Activated naive CD8-positive, alpha-beta T cell treated with anti-CD3 and anti-CD28 coated beads, Interleukin-2, amount 50 U/mL, for 24 hours (primary cell): ENCODE measurements around the gene WFS1.

Source experiments
- ATAC-seq: fragments of 150-1000 bp; cut with Tn5 transposase; one replicate; pipeline ENCODE4 v1.10.0; 2021
- DNase-seq: peaks from one replicate; pipeline ENCODE4 v3.0.0; 2021
- H3K27ac Mint-ChIP-seq: one replicate; pipeline ENCODE4 v1.8.0; 2021; ENCODE audit warnings: mild to moderate bottlenecking, mixed read lengths
- H3K27me3 Mint-ChIP-seq: one replicate; pipeline ENCODE4 v1.8.0; 2021; ENCODE audit warnings: mixed read lengths
- H3K36me3 Mint-ChIP-seq: one replicate; pipeline ENCODE4 v1.8.0; 2021; ENCODE audit warnings: low read depth, mixed read lengths
- H3K4me1 Mint-ChIP-seq: one replicate; pipeline ENCODE4 v1.8.0; 2021; ENCODE audit warnings: mixed read lengths
- H3K4me3 Mint-ChIP-seq: one replicate; pipeline ENCODE4 v1.8.0; 2021; ENCODE audit warnings: mild to moderate bottlenecking, moderate library complexity, mixed read lengths
- H3K9me3 Mint-ChIP-seq: one replicate; pipeline ENCODE4 v1.8.0; 2021; ENCODE audit warnings: mixed read lengths

The WFS1 gene

DNA sequence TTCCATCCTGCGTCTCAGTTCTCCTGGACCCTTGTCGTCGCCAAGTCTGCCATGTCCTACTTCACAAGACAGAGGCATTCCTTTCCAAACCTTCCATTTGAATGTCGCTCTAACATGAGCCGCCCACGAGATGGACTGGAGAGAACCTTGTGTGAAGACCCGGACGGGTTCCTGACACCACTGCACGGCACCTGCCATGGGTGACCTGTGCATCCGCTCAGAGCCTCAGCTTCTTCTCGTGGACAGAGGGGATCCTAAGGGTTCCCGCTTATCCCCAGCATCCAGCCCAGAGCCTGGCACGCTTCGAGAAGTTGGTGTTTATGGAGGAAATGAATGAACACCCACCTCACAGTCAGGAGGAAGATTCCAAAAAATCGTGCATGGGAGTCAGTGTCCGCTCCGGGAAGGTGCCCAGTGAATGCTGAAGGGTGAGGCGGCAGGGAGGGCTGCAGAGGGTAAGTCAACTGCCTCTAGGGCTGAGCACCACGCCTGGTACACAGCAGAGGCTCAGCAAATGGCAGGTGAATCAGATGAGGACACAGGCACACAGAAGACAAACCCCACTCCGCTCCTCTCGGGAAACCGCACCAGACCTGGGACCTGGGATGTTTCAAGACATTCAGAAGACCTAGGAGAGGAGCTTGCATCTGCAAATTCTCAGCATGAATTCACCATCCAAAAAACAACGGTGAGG lies 52.6 kb downstream of the WFS1 start:
- Mint-ChIP-seq H3K4me3 (no peak overlapping the region), H3K4me1 (no peaks in the 10 kb centered on the region), H3K27ac (no peak overlapping the region), H3K9me3 (no peaks in the 10 kb centered on the region), H3K36me3 (no peaks in the 10 kb centered on the region), H3K27me3 (peaks cover 40% of the 10 kb centered on the region)
- no peak for DNase-seq
- no peak for ATAC-seq

DNA sequence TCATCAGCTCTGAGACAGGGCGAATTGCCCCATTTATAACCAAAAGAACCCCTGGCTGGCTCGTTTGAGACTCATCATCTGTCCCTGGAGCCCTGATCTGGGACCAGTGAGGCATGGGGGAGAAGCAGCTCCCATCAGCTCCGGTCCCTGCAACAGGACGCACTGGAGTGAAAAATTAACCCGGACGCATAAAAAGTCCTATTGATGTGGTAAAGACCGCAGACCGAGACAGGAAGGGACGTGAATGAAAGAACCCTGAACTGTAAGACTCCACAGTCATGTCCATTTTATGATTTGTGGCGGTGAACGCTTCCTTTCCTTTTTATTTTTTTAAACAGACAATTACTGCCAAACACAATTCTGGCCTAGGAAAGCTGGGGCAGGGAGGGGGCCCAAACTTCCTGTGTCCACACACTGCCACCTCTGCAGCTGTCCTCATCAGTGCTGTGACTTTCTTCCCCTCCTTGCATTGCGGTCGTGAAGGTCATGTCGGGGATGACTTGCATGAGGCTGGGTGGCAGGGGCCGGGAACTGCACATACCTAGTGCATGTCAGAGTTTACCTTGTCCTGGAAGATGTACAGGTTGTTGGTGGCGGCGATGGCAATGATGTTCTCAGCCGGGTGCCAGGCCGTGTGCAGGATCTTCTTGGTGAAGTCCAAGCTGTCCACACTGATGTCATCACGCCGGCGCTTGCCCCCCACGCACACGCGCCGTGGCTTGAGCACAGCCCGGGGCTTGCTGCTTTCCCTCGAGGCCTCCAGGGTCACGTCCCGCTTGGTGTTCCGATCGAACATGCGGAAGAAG lies 53.3 kb downstream of the WFS1 start:
- Mint-ChIP-seq H3K9me3 (no peaks in the 10 kb centered on the region), H3K27me3 (peaks cover 38% of the 10 kb centered on the region), H3K4me1 (no peaks in the 10 kb centered on the region), H3K27ac (no peak overlapping the region), H3K36me3 (no peaks in the 10 kb centered on the region), H3K4me3 (no peak overlapping the region)
- DNase-seq (no peak), ATAC-seq (no peak)

DNA sequence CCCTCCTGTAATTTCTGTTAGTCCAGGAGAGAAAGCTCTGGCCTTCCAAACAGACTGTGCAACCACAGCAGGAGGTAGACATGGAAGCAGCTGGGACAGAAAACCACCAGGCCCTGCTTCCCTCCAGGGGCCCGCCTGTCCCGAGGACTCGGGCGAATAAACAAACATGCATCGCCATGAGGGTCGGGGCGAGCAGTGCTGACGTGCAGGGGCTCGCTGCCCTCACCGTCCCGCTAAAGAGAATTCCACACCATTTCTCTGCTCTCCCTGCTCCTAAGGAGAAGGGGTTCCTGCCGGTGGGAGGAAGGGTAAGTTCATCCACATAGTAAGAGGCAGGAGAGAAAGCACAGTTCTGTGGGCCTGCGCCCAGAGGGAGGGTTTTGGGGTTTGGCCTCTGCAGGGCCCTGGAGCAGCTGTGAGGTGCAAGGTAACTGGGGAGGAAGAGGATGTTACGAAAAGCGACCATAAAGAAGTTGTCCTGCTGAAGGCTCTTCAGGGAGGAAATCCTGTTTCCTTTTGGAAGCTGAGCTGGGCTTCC lies 54.9 kb downstream of the WFS1 start:
- Mint-ChIP-seq H3K9me3 (no peaks in the 10 kb centered on the region), H3K36me3 (no peaks in the 10 kb centered on the region), H3K4me3 (no peak overlapping the region), H3K27ac (no peak overlapping the region), H3K27me3 (peaks cover 37% of the 10 kb centered on the region), H3K4me1 (no peaks in the 10 kb centered on the region)
- no peak for DNase-seq
- ATAC-seq = no peak

DNA sequence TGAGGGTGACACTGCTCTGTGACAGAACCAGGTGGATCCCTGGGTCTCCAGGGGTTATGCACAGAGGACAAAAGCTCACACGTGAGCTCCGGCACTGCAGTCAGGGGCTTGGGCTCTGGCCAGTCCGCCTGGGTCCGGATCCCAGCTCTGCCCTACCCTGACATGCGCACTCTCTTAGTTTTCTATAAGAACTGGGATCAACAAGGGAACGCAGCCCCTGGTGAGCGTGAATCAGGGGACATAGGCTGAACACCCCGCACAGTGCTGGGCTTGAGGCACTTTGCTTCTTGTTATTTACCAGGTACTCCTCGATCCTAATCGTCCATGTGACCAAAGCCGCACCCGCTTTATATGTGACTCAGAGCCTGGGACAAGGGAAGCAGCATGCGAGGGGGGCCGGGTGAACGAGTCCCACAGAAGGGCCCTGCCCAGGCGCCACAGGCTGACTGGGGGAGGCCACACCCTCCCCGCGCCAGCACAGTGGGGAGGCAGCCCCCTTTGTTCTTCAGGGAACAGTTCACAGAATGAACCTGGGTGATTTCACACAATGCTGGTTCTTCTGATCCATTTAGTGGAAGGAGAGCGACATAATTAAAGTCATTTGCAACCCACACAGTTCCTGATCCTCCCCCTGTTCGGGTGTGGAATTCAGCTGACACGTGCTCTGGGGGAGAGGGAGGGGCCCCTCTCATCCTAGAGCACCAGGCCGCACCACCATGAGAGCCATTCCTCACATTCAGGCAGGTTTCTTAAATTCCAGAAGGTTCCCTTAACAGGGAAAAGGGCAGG lies 55.5 kb downstream of the WFS1 start:
- Mint-ChIP-seq H3K27ac (no peak overlapping the region), H3K4me1 (no peaks in the 10 kb centered on the region), H3K36me3 (no peaks in the 10 kb centered on the region), H3K4me3 (no peak overlapping the region), H3K27me3 (peaks cover 37% of the 10 kb centered on the region), H3K9me3 (no peaks in the 10 kb centered on the region)
- ATAC-seq = no peak
- DNase-seq = no peak

DNA sequence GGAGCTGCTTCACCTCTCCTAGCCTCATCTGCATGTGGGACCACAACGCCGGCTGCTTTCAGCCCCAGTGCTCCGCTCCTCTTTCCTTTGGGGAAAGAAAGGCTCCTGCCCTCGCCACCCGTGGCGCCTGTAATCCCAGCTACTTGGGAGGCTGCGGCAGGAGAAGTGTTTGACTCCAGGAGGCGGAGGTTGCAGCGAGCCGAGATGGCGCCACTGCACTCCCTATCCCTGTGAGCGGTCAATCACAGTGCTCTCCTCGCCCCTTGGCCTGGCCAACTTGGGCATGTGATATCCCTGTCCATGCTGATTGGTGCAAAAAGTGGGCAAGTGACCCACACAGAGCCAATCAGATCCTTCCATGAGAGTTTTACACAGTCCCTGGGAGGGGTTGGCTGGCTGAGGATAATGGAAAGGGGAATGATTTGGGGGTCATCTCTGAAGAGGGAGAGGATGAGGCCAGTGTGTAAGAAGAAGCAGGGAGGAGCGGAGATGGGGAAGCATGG lies 56.2 kb downstream of the WFS1 start:
- Mint-ChIP-seq H3K9me3 (no peaks in the 10 kb centered on the region), H3K27ac (no peak overlapping the region)

DNA sequence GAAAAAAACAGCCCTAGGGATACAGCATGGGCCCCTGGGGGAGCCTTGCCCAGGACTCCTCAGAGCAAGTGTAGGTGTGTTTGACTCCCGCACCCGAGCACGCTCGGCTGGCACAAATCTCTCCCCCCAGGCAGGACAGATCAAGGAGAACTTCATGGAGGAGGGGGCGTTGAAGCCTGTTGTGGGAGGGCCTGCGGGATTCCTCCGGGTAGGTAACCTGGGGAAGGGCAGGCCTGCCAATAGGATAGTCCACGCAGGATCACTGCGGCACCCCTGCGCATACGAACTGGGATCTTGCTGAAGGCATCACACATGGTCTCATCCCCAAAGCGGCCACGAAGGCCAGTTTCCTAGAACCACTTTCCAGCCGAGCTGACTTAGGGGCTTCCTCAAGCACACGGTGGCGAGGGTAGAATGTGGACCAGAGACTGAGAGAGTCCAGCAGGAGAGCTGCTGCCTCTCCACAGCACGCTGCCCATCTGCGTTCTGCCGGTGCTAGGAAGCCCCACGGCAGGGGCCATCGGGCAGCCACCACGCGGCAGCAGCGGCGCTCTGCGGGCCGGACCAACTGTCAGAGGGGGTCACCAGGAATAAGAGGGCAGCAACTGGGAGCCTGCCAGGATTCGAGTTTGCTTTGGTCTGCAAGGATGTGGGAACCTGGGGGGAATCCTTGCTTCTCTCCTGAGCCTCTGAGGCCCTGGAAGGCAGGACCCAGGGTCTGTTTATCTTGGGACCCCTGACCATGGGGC lies 56.8 kb downstream of the WFS1 start:
- Mint-ChIP-seq H3K4me3 (no peak overlapping the region), H3K27ac (no peak overlapping the region)

More for the DNA sequence above, 56.2 kb downstream of the WFS1 start:
- no peak overlapping the region for H3K4me3 Mint-ChIP-seq
- no peaks in the 10 kb centered on the region for H3K4me1 Mint-ChIP-seq
- ATAC-seq = no peak
- no peaks in the 10 kb centered on the region for H3K36me3 Mint-ChIP-seq
- peaks cover 35% of the 10 kb centered on the region for H3K27me3 Mint-ChIP-seq
- no peak for DNase-seq

DNA sequence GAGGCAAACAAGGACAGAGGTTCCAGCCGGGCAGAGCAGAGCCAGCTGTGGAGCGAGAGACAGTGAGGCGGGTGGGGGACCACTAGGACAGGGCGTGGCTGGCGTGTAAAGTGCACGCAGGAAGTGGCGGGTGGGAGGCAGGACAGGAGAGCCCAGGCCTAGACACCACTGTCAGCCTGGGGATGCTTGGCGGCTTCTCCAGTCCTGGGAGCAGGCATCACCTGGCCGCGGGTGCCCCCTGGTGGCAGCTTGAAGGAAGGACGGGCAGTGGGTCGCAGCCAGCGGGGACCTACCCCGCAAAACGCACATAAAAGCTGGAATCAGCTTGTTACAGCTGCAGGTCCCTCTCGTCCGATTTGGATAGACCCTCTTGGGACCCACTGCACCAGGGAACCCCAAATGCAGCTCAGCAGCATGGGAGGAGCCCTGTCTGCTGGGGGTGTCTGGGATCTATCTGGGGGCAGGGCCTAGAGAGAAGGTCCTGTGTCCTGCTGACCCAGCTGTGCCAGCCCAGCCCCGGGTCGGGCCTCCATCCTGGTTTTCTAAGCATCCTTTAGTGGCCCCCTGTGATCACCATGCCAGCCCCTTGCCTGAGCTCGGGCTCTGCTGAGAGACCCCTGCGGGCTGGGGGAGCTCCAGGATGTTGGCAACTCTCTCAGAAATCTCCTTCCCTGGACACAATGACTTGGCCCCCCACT lies 57.7 kb downstream of the WFS1 start:
- no peaks in the 10 kb centered on the region for H3K9me3 Mint-ChIP-seq
- no peak overlapping the region for H3K4me3 Mint-ChIP-seq
- no peaks in the 10 kb centered on the region for H3K4me1 Mint-ChIP-seq
- ATAC-seq = peak; percentile 72
- H3K36me3 Mint-ChIP-seq = no peaks in the 10 kb centered on the region
- H3K27me3 Mint-ChIP-seq = peaks cover 26% of the 10 kb centered on the region
- DNase-seq = peak; percentile 85
- no peak overlapping the region for H3K27ac Mint-ChIP-seq

More for the DNA sequence above, 56.8 kb downstream of the WFS1 start:
- H3K4me1 Mint-ChIP-seq = no peaks in the 10 kb centered on the region
- H3K27me3 Mint-ChIP-seq = peaks cover 32% of the 10 kb centered on the region
- no peaks in the 10 kb centered on the region for H3K9me3 Mint-ChIP-seq
- H3K36me3 Mint-ChIP-seq = no peaks in the 10 kb centered on the region
- ATAC-seq (no peak), DNase-seq (no peak)

DNA sequence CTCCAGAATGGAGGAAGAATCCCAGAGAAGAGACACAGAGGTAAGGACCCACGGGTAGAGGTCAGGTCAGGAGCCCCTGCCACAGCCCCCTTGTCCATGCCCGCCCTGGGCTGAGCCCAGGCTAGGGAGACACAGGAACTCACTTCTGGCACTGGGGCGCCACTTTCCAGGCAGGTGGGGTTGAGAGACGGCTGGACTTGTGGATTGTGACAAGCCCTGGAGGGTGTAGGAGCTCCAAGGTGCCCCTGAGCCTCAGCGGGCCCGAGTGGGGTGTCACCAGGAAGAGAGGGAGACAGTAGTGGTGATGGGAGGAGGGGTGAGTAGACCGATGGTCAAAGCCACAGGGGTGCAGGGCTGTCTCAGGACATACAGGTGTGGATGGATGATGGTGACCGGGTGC lies 58.9 kb downstream of the WFS1 start:
- no peak overlapping the region for H3K4me3 Mint-ChIP-seq
- no peaks in the 10 kb centered on the region for H3K4me1 Mint-ChIP-seq
- H3K27me3 Mint-ChIP-seq = peaks cover 18% of the 10 kb centered on the region
- no peaks in the 10 kb centered on the region for H3K36me3 Mint-ChIP-seq
- no peak overlapping the region for H3K27ac Mint-ChIP-seq
- no peaks in the 10 kb centered on the region for H3K9me3 Mint-ChIP-seq
- DNase-seq (no peak), ATAC-seq (no peak)

DNA sequence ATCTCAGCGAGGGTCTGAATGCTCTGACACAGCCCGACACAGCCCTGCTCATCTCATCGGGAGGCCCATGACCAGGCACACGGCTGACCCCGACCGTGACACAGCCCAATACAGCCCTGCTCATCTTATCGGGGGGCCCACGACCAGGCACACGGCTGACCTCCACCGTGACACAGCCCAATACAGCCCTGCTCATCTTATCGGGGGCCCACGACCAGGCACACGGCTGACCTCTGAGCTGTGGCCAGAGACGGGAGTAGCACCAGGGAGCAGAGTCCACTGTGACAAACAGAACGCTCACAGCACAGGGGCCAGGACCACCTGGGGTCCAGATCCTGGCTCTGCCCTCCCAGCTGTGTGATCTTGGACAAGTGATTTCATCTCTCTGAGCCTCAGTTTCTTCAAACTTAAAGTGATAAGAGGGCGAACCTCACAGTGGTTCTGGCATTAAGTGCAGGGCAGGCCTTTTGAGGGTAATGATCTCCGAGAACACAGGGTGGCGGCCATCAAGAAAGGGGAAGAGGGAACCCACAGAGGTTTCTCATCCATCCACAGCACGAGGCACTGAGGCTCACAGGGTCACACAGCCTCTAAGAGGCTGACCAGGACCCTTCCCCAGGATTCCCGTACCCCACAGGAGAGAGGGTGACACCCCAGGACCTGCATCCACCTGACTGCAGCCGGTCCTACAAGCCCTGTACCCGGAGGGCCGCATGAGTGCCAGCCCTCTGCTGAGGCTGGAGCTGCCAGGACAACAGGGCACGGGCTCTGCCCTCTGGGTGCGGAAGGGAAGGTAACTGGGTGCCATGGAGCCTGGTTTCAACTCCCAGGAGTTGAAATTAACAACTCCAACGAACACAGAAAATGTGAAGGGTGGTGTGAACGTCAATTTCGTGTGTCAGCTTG lies 60.1 kb downstream of the WFS1 start:
- H3K4me1 Mint-ChIP-seq = no peaks in the 10 kb centered on the region
- no peak for ATAC-seq
- no peak overlapping the region for H3K4me3 Mint-ChIP-seq
- no peak for DNase-seq
- H3K27me3 Mint-ChIP-seq = peaks cover 20% of the 10 kb centered on the region
- no peaks in the 10 kb centered on the region for H3K36me3 Mint-ChIP-seq
- no peaks in the 10 kb centered on the region for H3K9me3 Mint-ChIP-seq
- no peak overlapping the region for H3K27ac Mint-ChIP-seq

DNA sequence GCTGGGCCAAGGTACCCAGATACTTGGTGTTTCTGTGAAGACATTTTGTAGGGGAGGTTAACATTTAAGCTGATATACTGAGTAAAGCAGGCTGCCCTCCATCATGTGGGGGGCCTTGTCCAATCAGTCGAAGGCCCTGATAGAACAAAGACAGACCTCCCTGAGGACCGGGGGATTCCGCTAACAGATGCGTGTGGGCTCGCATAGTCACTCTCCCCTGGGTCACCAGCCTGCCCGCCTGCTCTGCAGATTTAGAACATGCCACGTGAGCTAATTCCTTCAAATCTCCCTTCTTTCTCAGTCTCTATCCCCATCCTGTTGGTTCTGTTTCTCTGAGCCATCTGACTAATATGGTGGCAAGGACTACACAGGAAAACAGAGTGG lies 60.7 kb downstream of the WFS1 start:
- Mint-ChIP-seq H3K36me3 (no peaks in the 10 kb centered on the region), H3K9me3 (no peaks in the 10 kb centered on the region), H3K27ac (no peak overlapping the region), H3K27me3 (peaks cover 24% of the 10 kb centered on the region), H3K4me3 (no peak overlapping the region), H3K4me1 (no peaks in the 10 kb centered on the region)
- ATAC-seq (no peak), DNase-seq (no peak)

DNA sequence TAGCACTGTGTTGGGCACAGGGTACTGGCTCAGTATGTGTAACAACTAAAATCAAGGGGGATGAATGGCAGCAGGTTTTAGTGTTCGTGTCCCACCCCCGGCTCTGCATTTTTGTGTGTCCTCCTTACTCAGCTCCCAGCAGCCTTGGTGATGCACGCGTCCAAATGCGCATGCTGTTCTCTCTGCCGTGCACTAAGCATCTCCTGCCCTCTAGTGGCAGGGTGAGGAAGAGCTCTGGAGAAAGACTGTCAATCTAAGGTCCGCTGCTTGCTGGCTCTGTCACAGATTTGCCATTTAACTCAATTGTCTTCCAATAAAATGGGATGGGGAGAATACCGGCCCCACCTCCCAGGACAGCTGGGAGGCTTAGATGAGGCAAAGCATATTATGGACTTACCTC lies 61.4 kb downstream of the WFS1 start:
- no peak overlapping the region for H3K27ac Mint-ChIP-seq
- H3K27me3 Mint-ChIP-seq = peaks cover 25% of the 10 kb centered on the region
- no peaks in the 10 kb centered on the region for H3K9me3 Mint-ChIP-seq
- no peaks in the 10 kb centered on the region for H3K4me1 Mint-ChIP-seq
- no peaks in the 10 kb centered on the region for H3K36me3 Mint-ChIP-seq
- no peak overlapping the region for H3K4me3 Mint-ChIP-seq
- DNase-seq (peak; percentile 14), ATAC-seq (no peak)

DNA sequence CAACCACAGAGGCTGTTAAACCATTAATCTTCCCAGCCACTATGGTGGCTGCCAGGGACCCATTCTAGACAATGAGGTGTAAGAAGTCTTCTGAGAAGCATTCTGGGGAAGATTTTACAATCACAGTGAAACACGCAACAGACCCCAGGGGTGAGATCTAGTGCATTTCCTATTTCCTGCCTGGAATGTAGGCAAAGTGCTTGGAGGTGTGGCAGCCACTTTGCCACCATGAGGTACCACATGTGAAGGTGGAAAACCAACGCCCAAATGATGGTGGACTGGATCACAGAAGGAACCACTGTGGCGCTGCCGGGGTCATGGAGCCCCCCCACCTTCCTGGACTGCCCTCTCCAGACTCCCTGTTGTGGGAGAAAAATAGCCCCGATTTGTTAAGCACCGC lies 61.8 kb downstream of the WFS1 start:
- Mint-ChIP-seq H3K9me3 (no peaks in the 10 kb centered on the region), H3K27me3 (peaks cover 21% of the 10 kb centered on the region), H3K4me3 (no peak overlapping the region), H3K4me1 (no peaks in the 10 kb centered on the region), H3K27ac (no peak overlapping the region), H3K36me3 (no peaks in the 10 kb centered on the region)
- no peak for ATAC-seq
- DNase-seq = no peak
